DLD1 (cell line): ENCODE data around the gene PWWP3B.
"Not testable (repeated sequence)": the region's sequence is repeated elsewhere in the genome, so short reads cannot be mapped to it uniquely, and the experiment has no call there.

ENCODE experiments used
- in situ Hi-C: cut with HindIII; loops from 2 replicates; pipeline ENCODE4 v1.10.0; 2017; ENCODE audit warnings: low sequenced_read_pairs

Gene PWWP3B

DNA sequence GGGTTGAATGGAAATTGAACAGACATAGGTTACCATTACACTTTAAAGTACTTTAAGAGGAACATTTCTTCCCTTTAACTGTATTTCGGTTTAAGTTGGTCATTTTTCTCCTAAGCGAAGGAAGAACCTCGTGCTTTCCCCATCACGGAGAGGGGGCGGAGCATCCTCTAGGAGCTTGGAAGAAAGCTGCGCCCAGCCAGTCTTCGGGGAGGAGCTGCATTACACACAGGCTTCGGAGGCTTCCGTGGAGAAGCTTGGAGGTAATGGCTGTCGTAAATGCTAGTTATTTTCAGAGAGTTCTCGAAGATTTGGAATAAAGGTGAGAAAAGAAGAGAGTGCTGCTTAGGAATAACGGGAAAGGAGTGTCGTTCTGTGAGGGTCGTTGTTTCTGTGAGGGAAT, at the start of gene PWWP3B:
TSS of gene PWWP3B (plus strand) at position 199 of the 400 bp plus-strand sequence. CDS start 37,128 bp downstream, outside the sequence.
- in situ Hi-C loops = no loop called here

DNA sequence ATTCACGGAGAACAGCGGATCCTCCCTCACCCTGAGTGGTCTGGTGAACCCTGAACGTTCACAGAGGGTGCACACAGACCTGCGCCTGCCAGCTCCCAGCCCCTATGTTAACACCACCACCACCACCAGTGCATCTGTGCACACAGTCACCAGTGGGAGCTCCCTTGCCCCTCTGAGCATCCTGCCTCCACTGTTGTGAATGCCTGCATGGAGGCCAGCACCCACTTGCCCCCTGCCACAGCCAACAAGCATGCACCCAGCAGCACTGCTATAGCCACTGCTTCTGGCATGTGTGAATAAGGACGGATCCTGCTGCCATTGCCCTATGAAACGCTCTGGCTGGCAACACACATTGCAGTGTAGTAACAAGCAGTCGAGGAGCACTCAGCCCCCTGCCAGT, 29.1 kb upstream of the PWWP3B start:
- in situ Hi-C loops = no loop called here

DNA sequence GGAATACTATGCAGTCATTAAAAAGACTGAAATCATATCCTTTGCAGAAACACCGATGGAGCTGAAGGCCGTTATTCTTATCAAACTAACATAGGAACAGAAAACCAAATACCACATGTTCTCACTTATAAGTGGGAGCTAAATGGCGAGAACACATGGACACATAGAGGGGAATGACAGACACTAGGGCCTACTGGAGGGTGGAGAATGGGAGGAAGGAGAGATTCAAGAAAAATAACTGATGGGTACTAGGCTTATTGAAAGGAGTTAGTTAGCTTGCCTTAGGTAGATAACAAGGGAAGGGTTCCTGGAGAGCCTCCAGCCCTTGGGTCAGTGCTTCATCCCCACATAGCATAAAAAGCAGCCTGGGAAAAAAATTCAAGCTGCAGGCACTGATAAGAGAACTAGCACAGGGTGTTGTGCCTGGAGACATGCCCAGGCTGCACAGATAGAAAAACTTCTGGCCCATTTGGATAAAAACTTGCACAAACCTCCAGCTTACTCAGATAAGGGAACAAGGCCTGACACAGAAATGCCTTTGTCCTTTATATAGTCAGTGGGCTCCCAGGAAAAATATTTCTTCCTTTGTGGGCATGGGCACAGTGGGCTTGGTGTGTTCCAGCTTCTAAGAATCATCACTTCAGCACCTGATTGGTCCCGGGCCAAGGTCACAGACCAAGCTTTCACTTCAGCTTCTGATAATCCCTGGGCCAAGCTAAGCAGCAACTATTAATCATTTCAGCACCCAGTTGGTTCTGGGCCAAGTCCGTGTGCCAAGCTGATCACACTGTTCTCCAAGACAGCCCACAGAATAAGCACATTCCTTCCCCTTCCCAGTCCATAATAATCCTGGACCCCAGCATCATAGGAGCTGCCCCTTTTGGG, 23.1 kb upstream of the PWWP3B start:
- in situ Hi-C loops = no loop called here

DNA sequence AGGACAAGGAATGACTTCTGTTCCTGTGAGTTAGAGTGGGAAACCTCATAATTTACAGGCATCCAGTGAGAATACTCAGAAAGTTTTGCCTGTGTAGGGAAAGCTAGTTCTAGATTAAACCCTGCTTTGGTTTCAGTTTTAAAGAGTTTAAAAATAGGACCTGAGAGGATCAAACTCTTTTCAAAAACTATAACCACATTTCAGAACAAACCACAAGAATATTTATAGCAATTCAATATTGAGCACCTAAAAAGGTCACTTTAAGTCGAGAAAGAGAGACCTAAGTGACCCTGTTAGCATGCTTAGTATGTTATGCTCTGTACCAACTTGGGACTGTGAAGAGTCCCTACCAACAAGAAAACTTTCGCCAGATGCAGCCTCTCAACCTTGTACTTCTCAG, 17.4 kb upstream of the PWWP3B start:
- in situ Hi-C loops = no loop called here

DNA sequence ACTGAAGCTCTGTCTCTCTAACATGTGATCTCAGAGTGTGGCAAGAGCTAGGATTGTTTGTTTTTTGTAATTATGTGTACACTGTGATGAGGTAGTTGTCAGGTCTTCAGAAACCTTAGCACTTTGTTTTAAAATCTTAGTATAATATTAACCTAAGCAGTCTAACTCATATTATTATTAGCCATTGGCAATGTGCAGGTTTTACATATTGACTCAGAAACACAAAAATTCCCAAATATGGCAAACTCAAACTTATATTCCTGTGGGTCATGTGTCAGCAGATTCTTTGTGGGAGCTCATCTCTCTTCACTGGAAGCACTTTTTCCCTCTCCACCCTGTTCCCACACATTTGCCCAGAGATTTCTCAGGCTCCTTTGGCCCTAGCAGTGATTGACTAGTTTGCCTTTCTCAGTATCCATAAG, 8.2 kb upstream of the PWWP3B start:
- in situ Hi-C loops = no loop called here

DNA sequence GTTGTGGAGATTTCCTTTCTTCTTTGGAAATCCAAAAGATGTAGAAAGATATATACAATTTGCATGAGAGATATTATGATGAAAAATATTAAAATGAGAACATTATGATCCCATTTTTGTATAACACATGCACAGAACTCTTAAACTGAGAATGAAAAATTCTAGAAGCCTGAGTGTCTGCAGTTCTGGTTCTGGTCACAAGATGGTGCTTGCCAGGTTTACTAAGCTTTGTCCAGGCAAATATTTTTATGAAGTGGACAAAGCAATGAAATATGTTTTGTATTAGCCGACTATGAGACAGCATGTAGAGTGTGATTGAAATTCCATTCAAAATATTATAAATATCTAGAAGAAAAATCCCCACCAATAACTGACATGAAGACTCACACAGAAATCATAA, 2.2 kb downstream of the PWWP3B start:
- in situ Hi-C loops = no loop called here

DNA sequence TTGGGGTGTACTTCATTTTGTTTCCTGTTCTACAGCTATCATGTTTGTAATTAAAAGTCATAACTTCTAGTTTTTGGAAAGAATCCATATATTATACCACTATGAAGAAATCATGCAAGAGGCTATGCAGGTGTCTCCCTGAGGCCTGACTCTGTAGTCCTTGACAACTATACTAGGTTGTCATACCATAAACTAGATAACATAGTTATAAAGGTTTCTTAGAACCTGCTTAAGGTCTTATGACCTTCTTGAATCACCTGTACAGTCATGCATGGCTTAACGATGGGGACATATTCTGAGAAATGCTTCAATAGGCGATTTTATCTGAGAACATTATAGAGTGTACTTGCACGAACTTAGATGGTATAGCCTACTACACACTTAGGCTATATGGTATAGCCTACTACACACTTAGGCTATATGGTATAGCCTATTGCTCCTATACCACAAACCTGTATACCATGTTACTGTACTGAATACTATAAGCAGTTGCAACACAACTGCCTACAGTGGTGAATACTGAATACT, 3.3 kb downstream of the PWWP3B start:
- in situ Hi-C loops = no loop called here

DNA sequence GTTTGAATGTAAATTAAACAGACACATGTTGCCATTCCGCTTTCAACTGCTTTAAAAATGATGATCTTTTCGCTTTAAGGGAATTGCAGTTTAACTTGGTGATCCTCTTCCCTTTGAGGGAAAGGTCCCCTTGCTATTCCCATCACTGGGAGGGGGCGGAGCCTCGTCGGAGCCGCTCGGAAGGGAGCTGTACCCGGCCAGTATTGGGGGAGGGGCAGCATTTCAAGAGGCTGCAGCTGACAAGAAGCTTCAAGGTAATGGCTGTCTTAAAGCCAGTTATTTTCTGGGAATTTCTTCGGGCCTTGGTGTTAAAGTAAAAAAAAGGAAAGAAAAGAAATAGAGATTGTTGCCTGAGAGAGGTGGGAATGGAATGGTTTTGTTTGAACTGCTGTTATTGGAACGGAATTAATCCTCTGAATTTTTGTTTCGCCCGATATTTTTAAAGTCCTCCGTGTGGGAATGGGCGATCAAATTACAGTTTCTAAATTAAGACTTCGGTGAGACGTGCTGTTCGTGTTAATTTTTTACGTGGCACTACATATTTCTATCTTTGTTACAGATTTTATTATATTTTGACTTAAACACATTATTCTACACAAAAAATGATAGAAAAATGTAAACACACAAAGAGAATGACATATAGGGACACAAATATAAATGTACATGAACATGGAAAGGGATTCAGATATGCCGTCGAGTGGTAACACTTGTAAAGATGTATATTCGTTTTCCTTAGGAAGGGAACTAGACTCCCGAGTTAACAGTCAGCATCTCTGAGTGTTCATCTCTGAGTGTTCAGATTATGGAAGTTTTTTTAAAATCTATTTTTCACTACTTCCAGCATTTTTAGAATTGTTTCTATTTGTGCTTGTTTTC, 9.2 kb downstream of the PWWP3B start:
- in situ Hi-C loops = no loop called here

DNA sequence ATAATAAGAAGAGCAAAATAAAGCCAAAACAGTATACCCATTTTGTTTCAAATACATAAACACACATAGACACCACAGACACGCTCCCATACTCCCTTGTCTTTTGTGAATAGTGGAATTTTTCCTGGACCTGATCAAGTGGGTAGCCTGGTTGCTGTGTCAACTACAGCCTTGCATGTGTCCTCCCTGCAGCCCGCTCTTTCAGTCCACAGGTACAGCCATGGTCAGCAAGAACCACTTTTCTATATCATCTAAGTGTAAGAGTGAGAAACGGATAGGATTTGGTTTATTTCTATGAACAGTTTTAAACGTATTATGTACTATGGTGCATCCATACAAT, 9.8 kb downstream of the PWWP3B start:
- in situ Hi-C loops = no loop called here

DNA sequence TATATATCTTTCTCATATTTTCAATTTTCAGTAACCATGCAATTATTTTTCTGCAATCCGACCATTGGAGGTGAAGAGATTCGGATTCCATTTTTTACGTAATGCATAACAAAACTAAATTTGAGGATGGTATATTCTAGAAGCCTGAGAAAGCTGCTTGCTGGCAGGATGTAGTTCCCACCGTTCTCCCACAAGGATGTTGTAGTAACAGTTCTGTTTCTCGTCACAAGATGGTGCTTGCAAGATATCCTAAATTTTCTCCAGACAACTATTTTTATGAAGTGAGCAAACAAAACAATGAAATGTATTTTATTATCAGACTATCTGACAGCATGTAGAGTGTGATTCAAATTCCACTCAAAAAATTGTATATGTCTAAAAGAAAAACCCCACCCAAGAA, 10.7 kb downstream of the PWWP3B start:
- in situ Hi-C loops = no loop called here

DNA sequence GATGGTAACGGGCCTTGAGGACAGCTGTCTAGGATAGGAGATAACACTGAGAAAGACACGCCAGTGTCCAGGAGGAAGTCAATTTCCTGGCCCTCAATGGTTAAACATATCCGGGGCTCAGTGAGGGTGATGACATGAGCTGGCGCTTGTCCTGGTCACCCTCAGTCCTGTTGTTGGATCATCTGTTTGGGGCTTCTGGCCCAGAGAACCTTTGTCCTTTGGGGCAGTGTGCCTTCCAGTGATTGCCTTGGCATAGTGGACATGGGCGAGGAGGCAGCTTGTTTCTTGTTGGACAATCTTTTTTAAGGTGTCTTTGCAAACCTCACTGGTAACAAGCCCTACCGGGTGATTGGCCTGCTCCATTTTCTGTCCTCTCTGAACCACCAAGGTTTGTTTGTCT, 15.6 kb downstream of the PWWP3B start:
- in situ Hi-C loops = not testable (repeated sequence)

DNA sequence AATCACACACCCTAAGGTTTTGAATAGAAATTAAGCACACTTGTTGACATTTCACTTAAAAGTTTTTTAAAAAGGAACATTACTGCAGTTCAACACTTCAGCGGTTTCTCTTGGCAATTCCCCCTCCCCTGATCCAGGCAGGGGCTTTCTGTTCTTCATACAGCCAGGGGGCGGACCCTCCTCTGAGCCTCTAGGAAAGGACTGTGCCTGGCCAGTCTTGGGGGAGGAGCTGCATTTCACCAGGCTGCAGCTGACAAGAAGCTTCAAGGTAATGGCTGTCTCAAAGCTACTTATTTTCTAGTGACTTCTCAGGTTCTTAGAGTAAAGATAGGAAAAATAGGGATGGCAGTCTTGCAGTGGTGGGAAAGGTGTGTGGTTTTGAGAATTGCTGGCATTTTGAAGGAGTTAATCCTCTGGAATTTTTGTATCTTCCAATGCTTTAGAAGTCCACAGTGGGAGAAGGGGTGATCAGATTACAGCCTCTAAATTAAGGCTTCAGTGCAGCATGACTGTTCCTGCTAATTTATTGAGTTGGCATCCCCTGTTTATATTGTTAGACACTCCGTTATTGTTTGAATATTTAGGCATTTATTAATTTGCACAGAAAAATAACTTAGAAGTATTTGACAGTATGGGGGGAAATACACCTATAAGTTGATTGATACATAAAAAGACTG, 33.5 kb downstream of the PWWP3B start:
- in situ Hi-C loops = no loop called here

DNA sequence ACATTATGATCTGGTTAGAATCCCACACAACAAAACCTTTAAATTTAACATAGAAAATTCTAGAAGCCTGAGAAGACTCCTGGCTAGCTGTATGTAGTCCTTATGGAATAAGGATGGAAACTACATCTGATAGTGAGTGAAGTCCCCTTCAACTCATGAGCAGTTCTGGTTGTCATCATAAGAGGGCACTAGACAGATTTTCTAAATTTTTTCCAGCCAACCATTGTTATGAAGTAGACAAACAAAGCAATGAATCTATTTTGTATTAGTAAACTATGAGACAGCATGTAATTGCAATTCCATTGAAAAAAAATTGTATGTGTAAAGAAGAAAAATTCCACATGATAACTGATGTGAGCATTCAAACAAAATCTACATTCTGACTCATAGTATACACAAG, 35.2 kb downstream of the PWWP3B start:
- in situ Hi-C loops = no loop called here

DNA sequence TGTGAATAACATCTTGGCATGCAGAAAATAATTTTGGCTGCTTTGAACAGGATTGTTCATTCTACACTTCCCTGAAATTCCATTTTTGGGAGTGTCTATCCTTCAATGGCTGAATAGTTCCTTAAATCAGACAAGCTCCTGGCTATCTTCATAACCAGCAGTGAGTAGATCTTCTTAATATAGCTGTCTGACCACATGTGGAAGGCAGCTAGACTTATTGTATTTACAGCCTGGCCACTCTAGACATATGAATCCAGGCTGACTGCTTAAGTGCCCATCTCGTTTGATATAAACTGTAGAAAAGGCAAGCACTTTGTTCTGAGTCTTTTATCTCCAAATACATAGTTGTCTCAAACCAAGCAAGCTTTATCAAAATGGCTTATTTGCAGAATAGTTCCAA, 40.0 kb downstream of the PWWP3B start:
- in situ Hi-C loops = no loop called here
